NCI-H524 (cell line): ENCODE measurements around the gene BAX.
A peak's percentile ranks its signal among the peaks of the same experiment; 100 is the strongest.

Experiments
- DNase-seq, 2 experiments: peaks; one replicate each; lab custom pipeline; 2025; lab: John Stamatoyannopoulos, UW

Gene BAX

DNA sequence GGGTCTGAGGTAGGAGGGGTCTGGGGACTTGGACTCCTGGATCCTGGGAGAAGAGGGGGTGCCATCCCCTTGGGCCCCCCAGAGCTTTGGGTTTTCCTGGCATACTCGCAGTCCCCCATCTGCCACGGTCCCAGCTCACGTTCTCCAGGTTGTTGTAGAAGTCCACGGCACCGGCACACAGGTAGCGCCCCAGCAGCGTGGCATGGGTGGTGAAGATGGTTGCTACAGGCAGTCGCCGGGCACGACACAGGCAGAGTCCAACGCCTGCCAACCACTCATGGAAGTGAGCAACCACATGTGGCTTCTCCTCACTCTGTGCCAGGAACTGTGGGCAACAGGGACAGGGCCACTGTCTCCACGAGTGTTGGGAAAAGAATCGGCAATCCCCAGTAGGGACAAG is 31.0 kb downstream of the BAX start:
- no peak for DNase-seq

- no peak for DNase-seq
Measured at GRCh38 chr19:48986211-48986610, 31.5 kb downstream of the BAX start.

DNA sequence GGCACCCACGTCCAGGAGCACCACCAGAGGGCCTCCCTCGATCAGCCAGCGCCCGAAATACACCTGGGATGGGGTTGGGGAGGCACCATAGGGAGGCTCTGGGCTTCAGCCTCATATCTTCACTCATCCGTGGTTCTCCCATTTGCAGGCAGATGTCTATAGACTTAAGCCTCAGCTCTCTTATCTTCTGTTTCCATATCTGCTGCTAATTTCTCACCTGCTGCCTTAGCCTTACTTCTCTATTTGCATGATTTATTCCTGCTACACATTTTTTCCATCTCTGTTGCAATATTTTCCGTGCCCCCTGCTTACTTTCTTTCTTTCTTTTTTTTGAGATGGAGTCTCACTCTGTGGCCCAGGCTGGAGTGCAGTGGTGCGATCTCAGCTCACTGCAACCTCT is 32.6 kb downstream of the BAX start:
- DNase-seq = no peak

- DNase-seq = no peak
Measured at GRCh38 chr19:48988286-48988685, 33.6 kb downstream of the BAX start.

GRCh38 chr19:48988860-48989259 is 34.2 kb downstream of the BAX start:
- no peak for DNase-seq

DNA sequence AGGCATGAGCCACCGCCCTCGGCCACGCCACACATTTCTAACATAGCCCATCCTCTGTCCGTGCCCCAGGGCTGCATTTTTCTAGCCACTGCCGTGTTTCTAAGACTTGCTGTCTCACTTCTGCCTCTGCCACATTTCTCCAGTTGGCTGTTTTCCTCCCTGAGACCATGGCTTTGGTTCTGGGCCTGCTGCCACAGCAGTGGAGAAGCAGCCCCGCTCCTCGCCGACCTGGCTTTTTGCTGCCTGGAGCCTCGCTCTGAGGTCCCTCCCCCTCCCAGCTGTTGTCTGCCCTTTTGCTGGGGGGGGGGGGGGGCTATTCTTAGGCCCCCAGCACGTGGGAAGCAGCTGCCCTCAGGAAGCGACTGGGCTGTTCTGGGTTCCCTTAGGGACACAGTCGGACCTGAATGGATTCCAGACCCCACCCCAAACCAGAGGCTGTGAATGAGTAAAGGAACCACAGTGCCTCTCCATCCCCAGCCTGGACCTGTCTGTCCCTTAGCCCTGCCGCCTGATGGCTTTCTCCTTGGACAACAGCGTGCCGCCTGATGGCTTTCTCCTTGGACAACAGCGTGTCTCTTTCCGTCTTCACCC is 35.1 kb downstream of the BAX start:
- no peak for DNase-seq

GRCh38 chr19:48990400-48990799 is 35.7 kb downstream of the BAX start:
- no peak for DNase-seq

- DNase-seq = no peak
Measured at GRCh38 chr19:48991011-48991609, 36.4 kb downstream of the BAX start.

DNA sequence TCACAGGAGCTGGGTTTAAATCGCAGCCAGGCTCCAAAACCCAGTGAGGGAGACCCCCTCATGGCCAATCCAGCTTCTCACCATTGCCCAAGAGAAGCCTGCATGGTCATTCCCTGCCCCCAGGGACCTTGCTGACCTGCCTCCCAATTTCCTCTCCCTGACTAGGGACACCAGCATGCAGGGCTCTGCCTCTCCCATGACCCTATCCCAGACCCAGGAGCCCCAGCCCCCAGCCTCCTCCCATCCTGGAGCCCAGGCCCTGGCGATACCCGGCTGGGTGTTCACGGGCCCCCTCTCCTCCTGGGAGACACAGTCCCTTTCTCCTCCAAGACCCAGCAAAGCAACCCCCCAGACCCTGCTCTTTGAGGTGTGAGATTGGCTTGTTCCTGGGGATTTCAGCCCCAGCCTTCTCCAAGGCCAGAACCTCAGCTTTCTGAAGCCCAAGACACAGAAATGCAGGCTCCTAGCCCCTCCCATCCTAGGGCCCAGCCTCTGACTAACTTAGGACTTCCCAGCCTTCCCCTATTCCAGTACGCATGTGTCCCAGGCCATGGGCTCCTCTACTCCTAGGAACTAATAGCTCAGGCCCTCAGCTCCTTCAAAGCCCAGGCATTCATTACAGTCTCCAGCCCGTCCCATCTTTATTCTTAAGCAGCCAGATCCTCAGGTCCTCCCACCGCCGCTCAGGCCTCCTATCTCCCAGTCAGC is 37.4 kb downstream of the BAX start:
- no peak for DNase-seq

DNA sequence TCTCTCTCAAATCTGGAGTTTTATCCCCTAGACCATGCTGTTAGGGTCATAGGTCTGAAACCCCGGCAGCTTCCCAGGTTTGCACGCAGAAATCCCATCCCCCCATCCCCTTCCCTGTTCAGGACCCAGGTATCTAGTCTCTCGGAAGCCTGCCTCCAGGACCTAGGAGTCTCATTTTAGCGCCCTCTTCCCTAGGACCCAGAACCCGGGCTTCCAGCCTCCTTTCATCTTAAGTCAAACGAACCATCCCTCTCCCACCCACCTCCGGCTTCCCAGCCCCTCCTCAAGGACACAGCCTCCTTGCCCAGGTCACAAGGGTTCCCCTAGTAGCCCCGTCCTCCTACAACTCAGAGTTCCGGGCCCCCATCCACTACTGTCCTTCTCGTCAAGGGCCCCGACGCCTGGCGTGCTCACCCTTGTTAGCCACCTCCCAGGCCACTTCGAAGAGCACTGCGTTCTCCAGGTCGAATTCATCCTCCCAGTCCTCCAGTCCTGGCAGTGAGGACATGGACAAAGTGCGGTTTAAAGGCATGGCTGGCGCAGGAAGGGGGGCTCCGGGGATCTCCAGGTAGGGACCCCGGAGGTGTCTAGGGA is 38.0 kb downstream of the BAX start:
- no peak for DNase-seq

- peak; percentile 99 to 100 for DNase-seq
Measured at GRCh38 chr19:48993175-48994034, 38.7 kb downstream of the BAX start, which contains the start of the genes GYS1 and RUVBL2. GYS1 (minus strand) TSS chr19:48993309; CDS start chr19:48993112, 197 bp downstream. RUVBL2 (plus strand) TSS chr19:48993887; CDS start chr19:48993912, 25 bp downstream.

GRCh38 chr19:48994035-48994386 is 39.3 kb downstream of the BAX start:
- DNase-seq = no peak

DNA sequence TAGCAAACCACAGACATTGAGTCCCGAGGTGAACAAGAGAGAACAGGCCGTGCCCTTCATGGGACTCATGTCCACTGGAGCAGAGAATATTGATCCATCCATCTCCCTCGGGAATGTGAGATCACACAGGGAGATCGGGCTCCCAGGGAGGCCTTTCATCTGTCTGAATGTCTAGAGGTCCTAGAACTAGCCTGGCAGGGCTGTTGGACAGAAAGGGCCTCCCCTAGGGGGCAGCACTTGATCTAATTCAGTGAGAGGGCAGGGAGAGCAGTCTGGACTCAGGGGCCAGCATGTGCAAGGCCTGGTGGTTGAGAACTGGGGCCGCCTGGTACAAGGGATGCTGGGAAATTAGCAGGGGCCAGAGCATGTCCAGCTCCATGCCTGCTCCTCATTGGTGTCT is 43.3 kb downstream of the BAX start:
- DNase-seq = peak in 1 of 2 experiments; percentile 75

GRCh38 chr19:48999481-49000325 is 45.0 kb downstream of the BAX start:
- peak in 1 of 2 experiments; percentile 56 for DNase-seq

GRCh38 chr19:49004133-49004532 is 49.5 kb downstream of the BAX start:
- no peak for DNase-seq

DNA sequence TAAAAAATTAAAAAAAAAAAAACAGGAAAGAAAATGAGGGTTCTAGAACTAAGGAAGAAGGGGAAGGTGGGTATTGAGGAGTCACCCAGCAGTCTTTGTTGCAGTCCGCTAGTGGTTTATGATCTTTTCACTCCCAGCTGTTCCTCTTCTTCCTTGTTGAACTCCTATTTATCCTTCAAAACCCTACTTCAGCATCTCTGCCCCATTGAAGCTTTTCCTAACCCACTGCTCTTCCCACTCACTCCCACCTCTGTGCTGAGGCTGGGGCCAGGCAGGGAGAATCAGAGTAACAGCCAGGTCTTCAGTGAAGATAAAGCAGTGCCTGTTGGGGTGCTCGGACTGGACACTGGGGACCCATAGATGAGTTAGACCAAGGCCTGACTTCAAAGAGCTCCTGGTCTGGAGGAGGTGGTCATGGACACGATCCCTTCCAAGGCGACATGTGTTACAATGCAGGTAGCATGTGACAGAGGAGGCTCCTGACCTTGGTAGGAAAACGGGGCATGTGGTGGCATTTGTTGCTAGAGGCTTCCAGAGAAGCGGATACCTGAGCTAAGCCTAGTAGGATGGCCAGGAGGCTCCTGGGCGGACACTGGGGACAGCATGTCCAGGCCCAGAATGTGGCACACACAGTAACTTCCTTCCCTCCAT is 50.4 kb downstream of the BAX start:
- no peak for DNase-seq

- DNase-seq = no peak
Measured at GRCh38 chr19:49006905-49007304, 52.2 kb downstream of the BAX start.

DNA sequence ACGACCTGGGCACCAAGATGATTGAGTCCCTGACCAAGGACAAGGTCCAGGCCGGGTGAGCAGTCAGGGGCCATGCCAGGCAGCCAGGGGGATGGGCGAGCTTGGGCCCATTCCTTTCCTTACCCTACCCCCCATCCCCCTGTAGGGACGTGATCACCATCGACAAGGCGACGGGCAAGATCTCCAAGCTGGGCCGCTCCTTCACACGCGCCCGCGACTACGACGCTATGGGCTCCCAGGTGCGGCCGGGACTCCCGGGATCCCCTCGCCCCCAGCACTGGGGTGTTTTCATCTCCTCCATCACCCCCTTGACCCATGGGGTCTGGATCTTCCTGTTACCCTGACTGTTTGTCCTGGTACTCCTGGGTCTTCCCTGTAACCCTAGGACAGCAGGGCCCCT is 55.2 kb downstream of the BAX start:
- DNase-seq = no peak

- no peak for DNase-seq
Measured at GRCh38 chr19:49010453-49010852, 55.8 kb downstream of the BAX start.

DNA sequence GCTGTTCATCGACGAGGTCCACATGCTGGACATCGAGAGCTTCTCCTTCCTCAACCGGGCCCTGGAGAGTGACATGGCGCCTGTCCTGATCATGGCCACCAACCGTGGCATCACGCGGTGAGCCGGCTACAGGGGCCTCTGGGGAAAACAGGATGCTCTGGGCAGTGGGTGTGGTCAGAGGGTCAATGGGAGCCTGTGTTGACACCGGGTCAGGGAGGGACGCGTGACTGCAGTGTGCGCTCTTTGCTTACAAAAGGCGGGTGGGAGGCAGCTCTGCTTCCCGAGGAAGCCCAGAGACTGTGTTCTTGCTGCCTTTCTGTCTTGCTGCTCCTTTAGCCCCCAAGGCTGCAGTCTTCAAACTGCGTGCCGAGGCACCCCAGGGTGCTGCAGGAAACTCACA is 56.5 kb downstream of the BAX start:
- no peak for DNase-seq
